Measurements from ENCODE around the gene ZNF236. TPM values are rescaled to one million over a fixed set of nuclear protein-coding genes. Genes with fewer than 3 reads are reported as not detected.

ZNF236 gene
- total RNA-seq, 1 donor from 2014 or later: 17.2 TPM

DNA sequence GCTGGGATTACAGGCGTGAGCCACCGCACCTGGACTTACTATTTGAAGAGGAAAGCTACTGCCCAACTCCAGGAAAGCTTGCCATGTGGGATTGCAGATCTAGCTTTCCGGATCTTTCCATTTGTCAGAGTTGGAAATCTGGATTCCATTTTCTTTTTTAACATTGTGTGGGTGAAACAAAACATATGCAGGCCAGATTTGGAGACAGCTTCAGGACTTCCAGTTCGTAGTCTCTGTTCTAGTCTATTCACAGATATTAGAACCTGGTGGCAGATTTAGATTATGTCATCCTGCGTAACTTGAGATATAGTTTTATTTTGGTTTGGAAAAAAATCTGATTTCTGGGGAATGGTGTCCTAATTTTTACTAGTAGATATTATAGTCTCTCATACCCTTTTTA lies 70.5 kb downstream of the ZNF236 start:
- H3K36me3 ChIP-seq (ENCODE audit: control insufficient read depth in 3 of 3, insufficient read depth in 3 of 3, low read length in 3 of 3): peaks cover 36 to 49% (median 37%) of the 10 kb centered on the region in 3 donors
- H3K27me3 ChIP-seq (ENCODE audit: control insufficient read depth in 3 of 3, insufficient read depth in 3 of 3, low read length in 3 of 3): no peaks in the 10 kb centered on the region
- H3K4me1 ChIP-seq (ENCODE audit: control insufficient read depth in 3 of 3, insufficient read depth in 3 of 3, low read length in 3 of 3): no peaks in the 10 kb centered on the region
- no peaks in the 10 kb centered on the region for H3K9me3 ChIP-seq (ENCODE audit: control insufficient read depth in 3 of 3, low read length in 3 of 3)
- H3K9ac ChIP-seq (ENCODE audit: low read depth in 1 of 3, low read length in 3 of 3): no peak overlapping the region
- H3K4me3 ChIP-seq (ENCODE audit: low read length in 3 of 3): no peak overlapping the region
- H3K27ac ChIP-seq (ENCODE audit: low read depth, low read length): no peak overlapping the region

DNA sequence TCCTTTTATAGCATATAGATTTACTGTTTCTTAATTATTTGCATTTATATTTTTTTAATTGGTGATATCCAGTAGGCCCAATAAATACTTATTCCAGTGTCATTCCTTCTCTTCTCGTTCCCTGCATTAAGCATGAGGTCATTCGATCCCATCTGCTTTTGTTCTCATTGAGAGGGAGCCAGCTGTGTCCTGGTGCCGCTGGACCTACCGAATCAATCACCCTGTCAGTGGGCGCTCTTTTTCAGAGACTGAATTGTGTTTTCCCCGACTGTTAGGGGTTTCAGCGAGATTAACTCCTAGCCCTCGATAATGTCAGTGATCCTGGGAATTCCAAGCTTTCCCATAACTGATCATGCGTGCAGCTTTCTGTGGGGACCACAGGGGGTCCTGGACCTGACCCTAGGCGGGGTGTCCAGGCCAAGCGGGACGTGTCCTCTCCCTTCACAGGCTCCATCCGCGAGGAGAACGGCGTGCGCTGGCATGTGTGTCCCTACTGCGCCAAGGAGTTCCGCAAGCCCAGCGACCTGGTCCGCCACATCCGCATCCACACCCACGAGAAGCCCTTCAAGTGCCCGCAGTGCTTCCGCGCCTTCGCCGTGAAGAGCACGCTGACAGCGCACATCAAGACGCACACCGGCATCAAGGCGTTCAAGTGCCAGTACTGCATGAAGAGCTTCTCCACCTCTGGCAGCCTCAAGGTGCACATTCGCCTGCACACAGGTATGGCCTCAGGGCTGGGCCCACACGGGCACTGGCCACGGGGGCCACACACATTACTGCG lies 72.4 kb downstream of the ZNF236 start:
- Histone ChIP-seq H3K36me3 (ENCODE audit: control insufficient read depth in 3 of 3, insufficient read depth in 3 of 3, low read length in 3 of 3) (peaks cover 42 to 52% (median 44%) of the 10 kb centered on the region in 3 donors), H3K4me1 (ENCODE audit: control insufficient read depth in 3 of 3, insufficient read depth in 3 of 3, low read length in 3 of 3) (no peaks in the 10 kb centered on the region), H3K27ac (ENCODE audit: low read depth, low read length) (no peak overlapping the region), H3K9me3 (ENCODE audit: control insufficient read depth in 3 of 3, low read length in 3 of 3) (no peaks in the 10 kb centered on the region), H3K9ac (ENCODE audit: low read depth in 1 of 3, low read length in 3 of 3) (no peak overlapping the region), H3K27me3 (ENCODE audit: control insufficient read depth in 3 of 3, insufficient read depth in 3 of 3, low read length in 3 of 3) (no peaks in the 10 kb centered on the region), H3K4me3 (ENCODE audit: low read length in 3 of 3) (no peak overlapping the region)

DNA sequence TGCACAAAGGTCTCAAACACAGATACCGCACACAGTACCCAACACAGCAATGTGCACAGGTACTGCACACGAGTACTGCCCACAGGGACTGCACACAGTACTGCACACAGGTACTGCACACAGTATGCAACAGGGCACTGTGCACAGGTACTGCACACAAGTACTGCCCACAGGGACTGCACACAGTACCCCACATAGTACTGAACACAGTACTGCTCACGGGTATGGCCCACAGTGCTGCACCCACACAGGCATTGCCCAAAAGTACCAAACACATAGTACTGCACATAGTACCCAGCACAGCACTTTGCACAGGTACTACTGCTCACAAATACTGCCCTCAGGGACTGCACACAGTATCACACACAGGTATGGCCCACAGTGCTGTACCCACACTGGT lies 73.1 kb downstream of the ZNF236 start:
- H3K36me3 ChIP-seq (ENCODE audit: control insufficient read depth in 3 of 3, insufficient read depth in 3 of 3, low read length in 3 of 3): peaks cover 43 to 55% (median 44%) of the 10 kb centered on the region in 3 donors
- H3K9me3 ChIP-seq (ENCODE audit: control insufficient read depth in 3 of 3, low read length in 3 of 3): no peaks in the 10 kb centered on the region
- no peak overlapping the region for H3K9ac ChIP-seq (ENCODE audit: low read depth in 1 of 3, low read length in 3 of 3)

DNA sequence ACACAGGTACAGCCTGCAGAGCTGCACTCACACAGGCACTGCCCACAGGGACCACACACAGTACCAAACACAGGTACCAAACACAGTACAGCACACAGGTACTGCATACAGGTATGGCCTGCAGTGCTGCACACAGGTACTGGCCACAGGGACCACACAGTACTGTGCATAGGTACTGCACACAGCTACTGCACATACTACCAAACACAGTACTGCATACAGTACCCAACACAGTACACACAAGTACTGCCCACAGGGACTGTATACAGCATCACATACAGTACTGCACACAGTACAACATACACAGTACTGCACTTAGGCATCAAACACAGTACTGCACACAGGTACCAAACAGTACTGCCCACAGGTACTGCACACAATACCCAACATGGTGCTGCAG lies 74.3 kb downstream of the ZNF236 start:
- Histone ChIP-seq H3K4me3 (ENCODE audit: low read length in 3 of 3) (no peak overlapping the region), H3K36me3 (ENCODE audit: control insufficient read depth in 3 of 3, insufficient read depth in 3 of 3, low read length in 3 of 3) (peaks cover 45 to 56% (median 48%) of the 10 kb centered on the region in 3 donors), H3K9ac (ENCODE audit: low read depth in 1 of 3, low read length in 3 of 3) (no peak overlapping the region), H3K9me3 (ENCODE audit: control insufficient read depth in 3 of 3, low read length in 3 of 3) (no peaks in the 10 kb centered on the region), H3K27me3 (ENCODE audit: control insufficient read depth in 3 of 3, insufficient read depth in 3 of 3, low read length in 3 of 3) (no peaks in the 10 kb centered on the region), H3K27ac (ENCODE audit: low read depth, low read length) (no peak overlapping the region), H3K4me1 (ENCODE audit: control insufficient read depth in 3 of 3, insufficient read depth in 3 of 3, low read length in 3 of 3) (no peaks in the 10 kb centered on the region)

More for the DNA sequence above, 73.1 kb downstream of the ZNF236 start:
- Histone ChIP-seq H3K4me3 (ENCODE audit: low read length in 3 of 3) (no peak overlapping the region), H3K4me1 (ENCODE audit: control insufficient read depth in 3 of 3, insufficient read depth in 3 of 3, low read length in 3 of 3) (no peaks in the 10 kb centered on the region), H3K27ac (ENCODE audit: low read depth, low read length) (no peak overlapping the region), H3K27me3 (ENCODE audit: control insufficient read depth in 3 of 3, insufficient read depth in 3 of 3, low read length in 3 of 3) (no peaks in the 10 kb centered on the region)

DNA sequence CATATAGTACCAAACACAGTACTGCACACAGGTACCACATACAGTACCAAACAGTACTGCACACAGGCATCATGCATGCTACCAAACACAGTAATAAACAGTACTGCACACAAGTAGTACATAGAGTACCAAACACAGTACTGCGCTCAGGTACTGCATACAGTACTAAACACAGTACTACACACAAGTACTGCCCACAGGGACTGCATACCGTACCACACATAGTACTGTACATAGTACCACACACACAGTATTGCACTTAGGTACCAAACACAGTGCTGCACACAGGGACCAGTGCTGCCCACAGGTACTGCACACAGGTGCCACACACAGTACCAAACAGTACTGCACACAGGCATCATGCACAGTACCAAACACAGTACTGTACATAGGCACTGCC lies 74.9 kb downstream of the ZNF236 start:
- Histone ChIP-seq H3K27ac (ENCODE audit: low read depth, low read length) (no peak overlapping the region), H3K9ac (ENCODE audit: low read depth in 1 of 3, low read length in 3 of 3) (no peak overlapping the region), H3K27me3 (ENCODE audit: control insufficient read depth in 3 of 3, insufficient read depth in 3 of 3, low read length in 3 of 3) (no peaks in the 10 kb centered on the region), H3K9me3 (ENCODE audit: control insufficient read depth in 3 of 3, low read length in 3 of 3) (no peaks in the 10 kb centered on the region), H3K4me1 (ENCODE audit: control insufficient read depth in 3 of 3, insufficient read depth in 3 of 3, low read length in 3 of 3) (no peaks in the 10 kb centered on the region), H3K36me3 (ENCODE audit: control insufficient read depth in 3 of 3, insufficient read depth in 3 of 3, low read length in 3 of 3) (peaks cover 45 to 57% (median 51%) of the 10 kb centered on the region in 3 donors), H3K4me3 (ENCODE audit: low read length in 3 of 3) (no peak overlapping the region)

DNA sequence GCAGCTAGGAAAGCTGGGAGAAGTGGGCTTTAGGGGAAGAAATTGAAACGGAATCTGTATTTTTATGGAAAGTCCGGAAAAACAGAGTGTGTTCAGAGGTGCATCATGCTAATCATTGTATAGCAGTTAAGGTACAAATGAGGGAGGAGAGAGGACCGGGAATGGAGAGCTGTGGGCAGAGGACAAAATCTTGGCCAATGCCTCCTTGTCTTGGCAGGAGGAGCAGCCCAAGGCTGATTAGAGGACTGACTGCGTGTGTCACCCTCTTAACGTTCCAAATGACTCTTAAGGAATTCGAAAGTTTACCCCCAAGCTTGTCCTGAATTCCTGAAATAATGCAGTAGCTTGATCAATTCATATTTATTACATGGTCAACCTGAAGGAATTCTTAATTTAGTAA lies 81.0 kb downstream of the ZNF236 start:
- no peak overlapping the region for H3K4me3 ChIP-seq (ENCODE audit: low read length in 3 of 3)
- H3K27me3 ChIP-seq (ENCODE audit: control insufficient read depth in 3 of 3, insufficient read depth in 3 of 3, low read length in 3 of 3): no peaks in the 10 kb centered on the region
- no peak overlapping the region for H3K27ac ChIP-seq (ENCODE audit: low read depth, low read length)
- H3K9me3 ChIP-seq (ENCODE audit: control insufficient read depth in 3 of 3, low read length in 3 of 3): no peaks in the 10 kb centered on the region
- no peaks in the 10 kb centered on the region for H3K4me1 ChIP-seq (ENCODE audit: control insufficient read depth in 3 of 3, insufficient read depth in 3 of 3, low read length in 3 of 3)
- H3K36me3 ChIP-seq (ENCODE audit: control insufficient read depth in 3 of 3, insufficient read depth in 3 of 3, low read length in 3 of 3): peaks cover 24 to 41% (median 40%) of the 10 kb centered on the region in 3 donors
- H3K9ac ChIP-seq (ENCODE audit: low read depth in 1 of 3, low read length in 3 of 3): no peak overlapping the region

DNA sequence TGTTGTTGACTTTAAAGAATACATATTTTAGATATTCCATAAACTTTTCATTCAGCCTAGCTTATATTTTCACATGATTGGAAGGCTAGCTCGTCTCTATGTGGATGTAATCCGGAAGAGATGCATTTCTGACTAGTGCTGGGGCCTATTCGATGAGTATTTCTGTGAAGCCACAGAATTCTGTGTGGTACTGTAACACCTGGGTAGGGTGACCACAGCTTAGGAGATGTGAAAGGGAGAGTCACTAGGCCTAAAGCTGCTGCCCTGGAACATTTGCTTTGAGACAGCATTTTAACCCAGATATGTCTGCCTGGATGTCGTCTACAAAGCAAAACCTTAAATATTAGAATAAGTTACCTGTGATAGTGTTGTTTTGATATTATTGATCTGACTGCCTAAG lies 83.5 kb downstream of the ZNF236 start:
- Histone ChIP-seq H3K27me3 (ENCODE audit: control insufficient read depth in 3 of 3, insufficient read depth in 3 of 3, low read length in 3 of 3) (no peaks in the 10 kb centered on the region), H3K9ac (ENCODE audit: low read depth in 1 of 3, low read length in 3 of 3) (no peak overlapping the region), H3K36me3 (ENCODE audit: control insufficient read depth in 3 of 3, insufficient read depth in 3 of 3, low read length in 3 of 3) (peaks cover 23 to 42% (median 40%) of the 10 kb centered on the region in 3 donors), H3K27ac (ENCODE audit: low read depth, low read length) (no peak overlapping the region), H3K4me1 (ENCODE audit: control insufficient read depth in 3 of 3, insufficient read depth in 3 of 3, low read length in 3 of 3) (no peaks in the 10 kb centered on the region), H3K9me3 (ENCODE audit: control insufficient read depth in 3 of 3, low read length in 3 of 3) (no peaks in the 10 kb centered on the region), H3K4me3 (ENCODE audit: low read length in 3 of 3) (no peak overlapping the region)

DNA sequence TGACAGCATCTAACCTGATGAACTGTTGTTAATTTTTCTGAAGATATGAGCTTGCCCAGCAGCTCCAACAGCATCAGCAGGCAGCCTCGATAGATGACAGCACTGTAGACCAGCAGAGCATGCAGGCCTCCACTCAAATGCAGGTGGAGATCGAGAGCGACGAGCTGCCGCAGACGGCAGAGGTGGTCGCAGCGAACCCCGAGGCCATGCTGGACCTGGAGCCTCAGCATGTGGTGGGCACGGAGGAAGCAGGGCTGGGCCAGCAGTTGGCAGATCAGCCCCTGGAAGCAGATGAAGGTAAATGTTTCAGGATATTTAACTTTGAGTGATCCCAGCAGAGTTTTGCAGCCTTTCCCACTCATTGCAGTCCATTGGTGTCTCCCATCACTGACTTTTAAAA lies 85.9 kb downstream of the ZNF236 start:
- Histone ChIP-seq H3K4me1 (ENCODE audit: control insufficient read depth in 3 of 3, insufficient read depth in 3 of 3, low read length in 3 of 3) (no peaks in the 10 kb centered on the region), H3K36me3 (ENCODE audit: control insufficient read depth in 3 of 3, insufficient read depth in 3 of 3, low read length in 3 of 3) (peaks cover 35 to 57% (median 56%) of the 10 kb centered on the region in 3 donors), H3K9ac (ENCODE audit: low read depth in 1 of 3, low read length in 3 of 3) (no peak overlapping the region), H3K4me3 (ENCODE audit: low read length in 3 of 3) (no peak overlapping the region), H3K9me3 (ENCODE audit: control insufficient read depth in 3 of 3, low read length in 3 of 3) (no peaks in the 10 kb centered on the region), H3K27me3 (ENCODE audit: control insufficient read depth in 3 of 3, insufficient read depth in 3 of 3, low read length in 3 of 3) (no peaks in the 10 kb centered on the region), H3K27ac (ENCODE audit: low read depth, low read length) (no peak overlapping the region)

DNA sequence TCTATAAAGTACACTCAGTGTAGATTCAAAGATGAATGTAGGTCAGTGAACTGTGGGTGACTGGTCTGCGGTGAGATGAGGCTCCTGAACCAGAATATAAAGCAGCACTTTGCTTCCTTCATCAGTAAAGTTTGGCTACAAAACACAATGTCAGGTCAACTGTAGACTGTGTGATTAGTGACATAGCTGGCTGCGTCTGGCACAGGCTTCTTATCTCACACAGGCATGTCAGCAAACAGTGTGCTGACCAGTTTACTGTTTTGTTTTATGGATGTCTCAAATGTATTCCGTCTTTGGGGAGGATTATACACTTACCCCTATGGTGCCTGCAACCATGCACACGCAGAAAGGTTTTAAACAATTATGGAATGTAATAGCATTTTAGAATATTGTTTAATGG lies 87.1 kb downstream of the ZNF236 start:
- H3K4me1 ChIP-seq (ENCODE audit: control insufficient read depth in 3 of 3, insufficient read depth in 3 of 3, low read length in 3 of 3): no peaks in the 10 kb centered on the region
- H3K27me3 ChIP-seq (ENCODE audit: control insufficient read depth in 3 of 3, insufficient read depth in 3 of 3, low read length in 3 of 3): no peaks in the 10 kb centered on the region
- H3K9ac ChIP-seq (ENCODE audit: low read depth in 1 of 3, low read length in 3 of 3): no peak overlapping the region
- no peak overlapping the region for H3K4me3 ChIP-seq (ENCODE audit: low read length in 3 of 3)
- no peaks in the 10 kb centered on the region for H3K9me3 ChIP-seq (ENCODE audit: control insufficient read depth in 3 of 3, low read length in 3 of 3)
- H3K36me3 ChIP-seq (ENCODE audit: control insufficient read depth in 3 of 3, insufficient read depth in 3 of 3, low read length in 3 of 3): peaks cover 43 to 68% (median 67%) of the 10 kb centered on the region in 3 donors
- H3K27ac ChIP-seq (ENCODE audit: low read depth, low read length): no peak overlapping the region

DNA sequence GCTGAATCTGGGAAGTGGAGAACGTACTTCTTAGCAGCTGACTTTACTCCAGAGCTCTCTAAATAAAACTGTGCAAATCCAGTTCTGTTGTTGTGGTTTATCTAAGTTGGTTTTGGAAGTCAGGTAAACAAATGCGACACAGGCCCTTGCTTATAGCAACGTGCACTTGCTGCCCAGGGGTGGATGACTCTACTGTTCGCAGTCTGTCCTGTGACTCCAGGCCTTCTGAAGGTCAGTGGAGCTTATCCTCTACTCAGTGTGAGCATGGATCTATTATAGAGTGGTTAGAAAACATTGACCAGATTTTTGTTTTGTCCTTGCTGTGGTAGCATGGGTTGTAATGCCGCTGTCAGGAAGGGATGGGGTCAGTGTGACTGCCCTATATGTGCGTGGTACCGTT lies 89.1 kb downstream of the ZNF236 start:
- Histone ChIP-seq H3K27ac (ENCODE audit: low read depth, low read length) (no peak overlapping the region), H3K9me3 (ENCODE audit: control insufficient read depth in 3 of 3, low read length in 3 of 3) (no peaks in the 10 kb centered on the region), H3K9ac (ENCODE audit: low read depth in 1 of 3, low read length in 3 of 3) (no peak overlapping the region), H3K4me3 (ENCODE audit: low read length in 3 of 3) (no peak overlapping the region), H3K4me1 (ENCODE audit: control insufficient read depth in 3 of 3, insufficient read depth in 3 of 3, low read length in 3 of 3) (no peaks in the 10 kb centered on the region), H3K36me3 (ENCODE audit: control insufficient read depth in 3 of 3, insufficient read depth in 3 of 3, low read length in 3 of 3) (peaks cover 38 to 72% (median 55%) of the 10 kb centered on the region in 3 donors), H3K27me3 (ENCODE audit: control insufficient read depth in 3 of 3, insufficient read depth in 3 of 3, low read length in 3 of 3) (no peaks in the 10 kb centered on the region)

Data from skeletal muscle tissue (tissue), 4 donors.